NCI-H2196 (cell line): Measurements from ENCODE around the gene MIAT.

Source experiments
- DNase-seq: peaks from one replicate; lab custom pipeline; 2025; ENCODE audit not compliant: unreplicated experiment; lab: John Stamatoyannopoulos, UW

MIAT gene

DNA sequence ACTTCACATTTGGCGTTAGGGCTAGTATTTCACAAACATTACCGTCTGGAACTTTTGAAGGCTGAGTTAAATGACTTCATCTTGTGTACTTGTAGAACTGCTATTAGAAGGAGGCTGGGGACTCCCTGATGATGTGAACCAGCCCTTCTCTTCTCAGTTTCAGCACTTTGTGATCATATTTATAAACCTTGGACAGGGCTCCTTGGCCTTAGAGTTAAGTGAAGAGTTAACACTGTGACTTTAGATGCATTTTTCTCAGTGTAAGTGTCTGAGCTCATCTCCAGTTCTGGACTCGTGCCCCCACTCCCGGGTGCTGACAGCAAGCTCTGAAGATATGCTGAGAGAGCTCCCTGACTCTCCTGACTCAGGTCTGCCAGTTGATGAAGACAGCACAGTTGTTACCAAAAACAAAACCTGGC is 8.4 kb downstream of the MIAT start:
- no peak for DNase-seq

- no peak for DNase-seq
Measured at GRCh38 chr22:26667140-26667539, 9.8 kb downstream of the MIAT start.

- DNase-seq, result peak; percentile 4
Measured at GRCh38 chr22:26669060-26669481, 11.7 kb downstream of the MIAT start.

GRCh38 chr22:26670459-26670858 is 13.1 kb downstream of the MIAT start:
- DNase-seq, result no peak

DNA sequence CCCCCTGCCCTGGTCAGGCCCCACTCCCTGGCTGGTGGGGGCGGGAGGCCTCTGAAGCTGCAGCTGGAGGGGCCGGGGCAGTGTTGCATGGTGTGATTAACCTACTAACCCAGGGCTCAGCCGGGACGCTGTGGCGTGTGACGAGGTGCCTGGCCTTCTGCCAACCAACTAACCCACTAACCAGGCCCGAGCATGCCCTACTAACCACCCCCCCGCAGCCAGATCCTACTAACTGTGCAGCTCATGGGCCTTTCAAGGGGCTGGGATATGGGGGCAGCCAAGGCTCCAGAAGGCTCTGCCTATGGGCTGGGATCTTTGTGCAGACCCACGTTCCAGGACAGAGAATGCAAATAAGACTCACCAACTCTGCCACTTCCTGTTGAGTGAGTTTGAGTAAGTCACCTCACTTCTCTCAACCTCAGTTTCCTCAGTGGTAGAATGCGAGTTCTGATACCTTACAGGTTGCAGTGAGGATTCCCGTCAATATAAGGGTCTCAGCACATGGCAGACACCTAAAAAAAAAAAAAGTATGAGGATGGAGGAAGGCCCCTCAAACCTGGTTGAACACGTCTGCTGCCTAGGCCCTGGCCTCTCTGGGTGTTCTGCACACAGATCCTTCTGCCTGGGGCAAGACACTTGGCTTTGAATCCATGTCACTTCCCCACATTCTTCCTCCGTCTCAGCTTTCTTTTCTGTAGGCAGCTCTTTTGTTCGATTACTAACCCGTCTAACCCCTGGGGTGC is 14.1 kb downstream of the MIAT start:
- no peak for DNase-seq

DNA sequence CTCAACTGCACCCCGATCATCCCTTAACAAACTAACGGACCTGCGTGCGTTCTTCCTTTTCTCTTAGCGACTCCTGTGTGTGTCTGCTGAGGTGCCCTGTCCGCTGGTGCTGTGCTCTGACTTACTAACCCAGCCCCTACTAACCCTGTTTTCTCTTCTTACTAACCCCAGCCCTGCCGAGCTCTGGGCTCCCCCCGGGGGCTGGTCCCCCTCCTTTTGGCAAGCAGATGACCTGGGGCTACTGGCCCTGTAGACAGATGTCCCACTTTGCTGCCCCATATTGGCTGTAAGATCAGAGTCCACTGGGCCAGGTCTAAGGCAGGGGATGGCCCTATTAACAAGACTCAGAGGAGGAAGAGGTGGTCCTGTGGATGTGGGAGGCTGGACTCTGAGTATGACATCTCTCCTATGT is 14.7 kb downstream of the MIAT start:
- DNase-seq, result no peak

DNA sequence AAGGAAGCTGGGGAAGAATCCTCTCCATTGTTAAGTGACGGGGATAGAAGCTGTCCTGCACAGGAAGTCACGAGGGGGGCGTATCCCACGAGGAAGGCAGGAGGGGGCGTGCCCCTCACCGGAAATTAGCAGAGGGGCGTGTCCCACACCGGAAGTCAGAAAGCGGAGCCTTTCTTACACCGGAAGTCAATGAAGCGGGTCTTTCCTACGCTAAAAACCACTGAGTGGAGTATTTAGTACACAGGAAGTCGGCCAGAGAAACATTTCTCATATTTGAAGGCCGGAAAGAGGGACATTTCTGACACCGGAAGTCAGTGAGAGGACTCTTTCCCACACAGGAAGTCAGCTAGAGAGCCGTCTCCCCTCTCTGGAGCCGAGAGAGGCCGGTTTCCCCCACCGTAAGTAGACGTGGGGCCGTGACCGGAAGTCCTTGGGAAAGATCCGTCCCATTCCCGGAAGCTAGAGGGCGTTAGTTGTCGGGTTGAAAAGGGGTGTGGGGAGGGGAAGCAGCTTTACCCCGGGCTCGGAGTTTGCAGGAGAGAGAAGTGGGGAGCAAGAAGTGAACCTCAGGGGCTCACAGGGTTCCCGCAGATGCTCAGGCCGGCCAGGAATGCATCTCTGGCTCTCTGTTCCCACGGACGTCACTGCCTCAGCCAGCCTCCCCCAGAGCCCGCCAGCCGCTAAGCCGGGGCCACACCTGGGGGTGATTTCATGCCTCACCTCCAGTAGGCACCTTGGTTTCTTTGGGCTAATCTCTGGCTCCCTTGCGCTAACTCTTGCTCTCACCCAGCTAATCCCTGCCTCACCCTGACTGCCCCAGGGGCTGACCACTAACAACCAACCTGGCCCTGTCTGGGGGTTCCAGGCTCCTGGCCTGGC is 15.4 kb downstream of the MIAT start:
- DNase-seq, result peak; percentile 89

- no peak for DNase-seq
Measured at GRCh38 chr22:26673486-26673885, 16.1 kb downstream of the MIAT start.

DNA sequence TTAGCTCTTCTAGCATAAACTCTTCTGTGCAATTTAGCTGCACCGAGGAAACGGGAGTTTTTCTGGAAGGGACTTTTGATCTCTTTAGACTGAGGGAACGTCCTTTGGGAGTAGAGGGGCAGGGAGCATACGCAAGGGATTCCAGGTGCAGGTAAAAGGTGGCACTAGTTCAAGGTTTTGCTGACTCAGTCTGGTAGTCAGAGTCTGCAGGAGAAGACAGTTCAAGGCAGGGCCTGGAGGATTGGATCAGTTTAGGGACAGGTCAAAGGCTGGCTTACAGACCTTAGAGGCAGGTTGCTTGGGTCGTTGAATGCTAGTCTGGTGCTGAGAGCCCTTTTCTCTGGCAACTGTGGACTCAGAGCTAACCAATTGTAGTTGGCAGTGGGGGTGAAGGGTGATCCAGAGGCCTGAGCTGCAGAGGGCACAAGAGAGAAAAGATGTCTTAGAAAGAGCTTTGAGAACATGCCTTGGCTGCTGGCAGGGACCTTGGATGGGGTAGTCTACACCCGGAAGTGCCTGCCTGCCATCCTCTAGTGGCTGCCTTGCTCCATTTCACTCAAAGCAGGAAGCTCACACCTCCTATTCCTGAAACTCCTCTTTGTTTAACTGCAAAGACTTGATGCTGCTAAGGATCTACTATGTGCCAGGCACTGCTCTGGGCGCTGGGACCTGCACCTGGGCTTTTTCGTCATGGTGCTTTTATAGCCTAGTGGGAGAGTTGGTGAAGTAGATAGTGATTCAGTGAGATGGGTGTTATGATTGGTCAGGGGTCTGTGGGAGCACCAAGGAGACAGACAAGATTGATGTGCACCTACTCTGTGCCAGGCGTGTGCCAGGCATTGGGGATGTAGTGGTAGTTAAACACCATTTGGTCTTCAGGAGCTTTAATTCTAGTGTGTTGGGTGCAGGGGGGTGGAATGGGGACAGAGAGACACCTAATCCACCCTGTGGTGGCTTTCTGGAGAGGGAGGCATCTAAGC is 17.1 kb downstream of the MIAT start:
- no peak for DNase-seq

DNA sequence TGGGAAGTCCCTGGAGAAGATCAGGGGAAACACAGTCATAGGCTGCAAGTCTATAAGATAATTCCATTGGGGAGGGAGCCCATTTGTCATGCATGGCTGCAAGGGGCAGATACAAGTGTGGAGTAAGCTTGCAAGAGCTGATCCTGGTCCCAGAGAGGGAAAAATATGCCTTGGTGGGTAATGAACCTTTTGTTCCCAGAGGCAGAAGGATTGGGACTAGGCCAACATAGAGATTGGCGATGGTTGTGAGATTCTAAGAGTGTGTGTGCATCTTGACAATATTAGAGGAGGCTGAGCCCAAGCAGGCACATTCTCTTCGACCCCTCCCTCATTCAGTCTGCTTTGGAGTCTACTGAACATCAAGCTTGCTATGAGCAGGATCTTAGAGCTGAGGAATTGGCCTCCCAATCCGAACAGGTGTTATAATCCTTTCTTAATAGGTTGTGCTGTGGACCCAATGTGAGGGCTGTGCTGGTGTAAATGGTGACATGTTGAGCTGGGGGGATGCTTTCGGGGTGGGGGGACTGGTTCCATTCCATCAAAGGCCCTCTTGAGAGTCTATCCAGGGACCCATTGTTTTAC is 18.4 kb downstream of the MIAT start:
- no peak for DNase-seq

GRCh38 chr22:26677217-26677616 is 19.8 kb downstream of the MIAT start:
- no peak for DNase-seq

GRCh38 chr22:26679003-26679629 is 21.7 kb downstream of the MIAT start:
- peak; percentile 23 for DNase-seq

- DNase-seq, result no peak
Measured at GRCh38 chr22:26680485-26680884, 23.1 kb downstream of the MIAT start.

- DNase-seq, result no peak
Measured at GRCh38 chr22:26681395-26681821, 24.0 kb downstream of the MIAT start.

DNA sequence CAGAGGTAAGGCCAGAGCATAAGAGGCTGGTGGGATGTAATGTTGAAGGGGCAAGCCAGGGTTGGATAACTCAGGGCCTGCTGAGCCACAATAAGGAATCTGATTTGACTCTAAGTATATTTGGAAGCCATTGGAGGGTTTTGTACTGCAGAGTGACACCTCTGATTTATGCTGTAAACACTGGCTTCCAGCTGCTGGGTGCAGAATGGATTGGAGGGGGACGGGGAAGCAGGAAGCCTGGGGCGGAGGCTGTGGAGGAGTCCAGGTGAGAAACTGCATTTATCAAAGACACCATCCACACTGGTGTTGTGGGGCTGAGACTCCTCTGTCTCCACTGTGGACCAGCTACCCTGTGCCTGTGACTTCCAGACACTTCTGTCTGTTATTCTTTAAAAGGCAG is 26.8 kb downstream of the MIAT start:
- no peak for DNase-seq

DNA sequence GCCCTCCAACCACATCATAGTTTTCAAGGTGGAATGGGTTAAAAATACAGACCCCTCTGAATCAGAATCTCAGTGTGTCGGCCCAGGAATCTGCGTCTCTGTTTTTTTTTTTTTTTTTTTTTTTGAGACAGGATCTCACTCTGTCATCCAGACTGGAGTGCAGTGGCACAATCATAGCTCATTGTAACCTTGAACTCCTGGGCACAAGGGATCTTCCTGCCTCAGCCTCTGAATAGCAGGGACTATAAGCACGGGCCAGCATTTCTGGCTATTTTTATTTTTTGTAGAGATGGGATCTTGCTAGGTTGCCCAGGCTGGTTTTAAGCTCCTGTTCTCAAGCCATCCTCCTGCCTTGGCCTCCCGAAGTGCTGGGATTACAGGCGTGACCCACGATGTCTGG is 28.2 kb downstream of the MIAT start:
- DNase-seq, result no peak

- DNase-seq, result no peak
Measured at GRCh38 chr22:26687439-26687838, 30.1 kb downstream of the MIAT start.

GRCh38 chr22:26689513-26690301 is 32.3 kb downstream of the MIAT start:
- DNase-seq, result no peak

DNA sequence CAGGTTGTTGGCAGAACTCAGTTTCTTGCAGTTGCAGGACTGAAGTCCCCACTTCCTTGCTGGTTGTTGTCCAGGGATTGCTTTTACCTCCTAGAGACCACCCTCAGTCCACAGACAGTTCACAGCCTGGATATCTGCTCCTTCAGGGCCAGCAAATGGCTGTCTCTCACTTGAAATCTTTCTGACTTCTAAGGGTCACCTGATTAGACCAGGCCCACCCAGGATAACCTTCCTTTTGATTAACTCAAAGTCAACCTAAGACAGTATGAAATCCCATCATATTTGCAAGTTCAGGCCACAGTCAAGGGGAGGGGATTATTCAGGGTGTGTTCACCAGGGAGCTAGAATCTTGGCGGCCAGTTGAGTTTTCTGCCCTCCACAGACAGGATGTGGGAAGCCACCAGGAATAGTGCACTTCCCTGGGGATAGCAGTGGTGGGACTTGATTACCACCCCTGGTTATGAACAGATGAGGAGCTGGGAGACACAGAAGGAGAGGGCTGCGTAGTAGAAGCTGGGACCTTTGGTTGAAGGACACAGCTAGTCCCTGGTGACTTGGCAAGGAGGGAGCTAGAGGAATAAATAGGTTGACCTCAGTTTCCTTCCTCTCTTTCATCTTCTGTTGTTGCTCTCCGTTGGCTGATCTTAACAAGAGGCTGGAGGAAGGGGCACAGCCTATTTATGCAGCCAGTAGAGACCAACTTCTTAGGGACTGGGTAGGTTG is 33.4 kb downstream of the MIAT start:
- DNase-seq, result no peak
